Epithelial cell of esophagus (primary cell): ENCODE data around the gene PTPRT.

ENCODE experiments used
- DNase-seq: peaks from one replicate; pipeline ENCODE4 v3.0.0; 2010; ENCODE audit warnings: low read depth
- H3K4me3 ChIP-seq: 2 replicates; pipeline ENCODE4 v1.5.1; 2011; ENCODE audit warnings: mild to moderate bottlenecking, low read length, control low read depth
- TF ChIP-seq, protein P1 (sequence below): IDR thresholded peaks from 2 replicates; pipeline ENCODE4 v1.5.1; 2011; ENCODE audit warnings: low read depth, mild to moderate bottlenecking, low read length, control low read depth, inconsistent platforms; ENCODE audit not compliant: insufficient read depth; ENCODE audit errors: missing control alignments

The PTPRT gene

DNA sequence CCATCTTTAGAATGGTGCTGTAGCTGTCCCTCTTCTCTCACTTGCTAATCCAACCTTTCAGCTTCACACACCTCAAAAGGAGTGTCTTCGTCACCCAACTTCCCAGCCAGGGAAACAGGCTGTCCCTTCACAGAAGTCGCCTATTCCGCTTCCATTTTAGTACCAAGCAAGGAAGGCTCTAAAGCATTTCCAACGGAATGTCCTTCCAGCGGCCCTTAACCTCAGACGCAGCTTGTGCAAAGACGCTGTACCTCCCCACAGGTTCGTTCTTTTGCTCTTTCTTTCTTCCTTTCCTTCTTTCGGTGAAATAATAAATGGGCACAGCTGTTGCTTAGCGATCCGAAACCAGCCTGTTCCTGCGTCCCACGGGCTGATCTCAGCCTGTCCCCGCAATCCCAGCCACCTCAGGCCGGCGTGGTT, 1.5 kb downstream of the PTPRT start:
- H3K4me3 ChIP-seq = no peak overlapping the region
- DNase-seq = no peak
- TF ChIP-seq, protein P1, sequence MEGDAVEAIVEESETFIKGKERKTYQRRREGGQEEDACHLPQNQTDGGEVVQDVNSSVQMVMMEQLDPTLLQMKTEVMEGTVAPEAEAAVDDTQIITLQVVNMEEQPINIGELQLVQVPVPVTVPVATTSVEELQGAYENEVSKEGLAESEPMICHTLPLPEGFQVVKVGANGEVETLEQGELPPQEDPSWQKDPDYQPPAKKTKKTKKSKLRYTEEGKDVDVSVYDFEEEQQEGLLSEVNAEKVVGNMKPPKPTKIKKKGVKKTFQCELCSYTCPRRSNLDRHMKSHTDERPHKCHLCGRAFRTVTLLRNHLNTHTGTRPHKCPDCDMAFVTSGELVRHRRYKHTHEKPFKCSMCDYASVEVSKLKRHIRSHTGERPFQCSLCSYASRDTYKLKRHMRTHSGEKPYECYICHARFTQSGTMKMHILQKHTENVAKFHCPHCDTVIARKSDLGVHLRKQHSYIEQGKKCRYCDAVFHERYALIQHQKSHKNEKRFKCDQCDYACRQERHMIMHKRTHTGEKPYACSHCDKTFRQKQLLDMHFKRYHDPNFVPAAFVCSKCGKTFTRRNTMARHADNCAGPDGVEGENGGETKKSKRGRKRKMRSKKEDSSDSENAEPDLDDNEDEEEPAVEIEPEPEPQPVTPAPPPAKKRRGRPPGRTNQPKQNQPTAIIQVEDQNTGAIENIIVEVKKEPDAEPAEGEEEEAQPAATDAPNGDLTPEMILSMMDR = no peak

DNA sequence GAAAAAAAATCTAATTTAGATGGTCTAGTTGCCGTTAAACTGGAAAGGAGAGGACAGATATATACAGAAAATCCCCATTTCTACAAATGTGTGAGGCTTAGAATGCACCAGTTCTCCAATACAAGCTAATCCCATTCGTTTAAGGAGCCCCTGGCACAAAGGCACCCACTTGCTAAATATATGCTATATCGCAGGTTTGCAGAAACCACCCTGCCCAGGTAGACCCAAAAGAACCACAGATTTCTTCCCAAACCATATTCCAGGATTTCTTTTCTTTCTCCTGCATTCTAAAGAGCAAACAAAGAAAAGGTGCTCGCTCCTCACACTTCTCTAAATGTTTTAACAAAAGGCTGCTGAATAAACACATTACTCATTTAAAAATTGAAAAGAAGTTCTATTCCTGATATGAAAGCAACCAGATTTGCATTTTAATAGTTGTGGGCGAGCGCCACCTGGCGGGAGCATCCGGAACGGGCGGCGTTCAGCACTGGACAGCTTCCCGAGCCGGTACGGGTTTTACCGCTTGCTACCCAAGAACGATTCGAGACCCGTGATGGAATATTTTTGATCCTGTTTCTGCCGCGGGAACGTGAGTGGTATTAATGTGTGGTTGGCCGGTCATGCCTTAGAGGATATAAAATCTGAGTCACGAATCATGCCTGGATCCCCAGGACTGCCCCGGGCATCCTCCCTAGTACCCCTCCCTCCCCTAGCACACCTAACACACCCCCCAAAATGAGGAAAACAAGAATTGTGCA, 2.1 kb downstream of the PTPRT start:
- peak; percentile 63 for DNase-seq
- TF ChIP-seq, protein P1 = peak; percentile 83
- no peak overlapping the region for H3K4me3 ChIP-seq

DNA sequence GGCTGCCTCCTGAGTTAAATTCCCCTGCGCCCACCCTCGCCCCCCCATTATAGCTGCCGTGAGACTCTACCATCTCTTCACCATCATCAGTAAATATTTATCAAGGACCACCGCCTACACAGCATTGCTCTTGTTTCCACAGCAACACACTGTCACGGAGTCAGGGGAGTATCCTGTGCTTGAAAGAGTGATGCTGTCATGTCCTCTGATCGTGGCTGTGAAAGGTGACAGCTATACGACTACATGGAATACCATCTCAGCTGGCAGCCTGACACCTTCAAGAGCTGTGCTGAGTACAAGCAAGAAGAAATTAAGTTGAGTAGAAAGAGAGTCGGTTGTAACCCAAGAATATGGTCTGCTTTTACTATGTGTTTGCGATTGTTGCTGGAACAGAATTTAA, 3.4 kb downstream of the PTPRT start:
- TF ChIP-seq, protein P1 = no peak
- no peak for DNase-seq
- H3K4me3 ChIP-seq = no peak overlapping the region

DNA sequence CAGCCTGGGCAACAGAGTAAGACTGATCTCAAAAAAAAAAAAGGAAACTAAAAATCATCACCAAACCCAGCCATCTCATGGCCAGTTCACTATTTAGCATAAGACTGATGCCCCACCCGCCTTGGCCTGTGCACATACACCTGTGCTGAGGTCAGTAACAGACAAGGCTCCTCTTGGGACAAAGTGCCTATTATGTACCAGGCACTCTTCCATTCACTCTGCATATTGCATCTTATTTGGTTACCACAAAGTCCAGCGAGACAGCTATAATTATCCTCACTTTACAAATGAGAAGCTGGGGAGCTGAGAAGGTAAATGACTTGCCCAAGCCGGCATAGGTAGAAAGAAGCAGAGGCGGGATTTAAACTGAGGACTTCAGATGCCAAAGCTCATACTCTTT, 3.8 kb downstream of the PTPRT start:
- no peak for DNase-seq
- TF ChIP-seq, protein P1 = no peak
- H3K4me3 ChIP-seq = no peak overlapping the region

DNA sequence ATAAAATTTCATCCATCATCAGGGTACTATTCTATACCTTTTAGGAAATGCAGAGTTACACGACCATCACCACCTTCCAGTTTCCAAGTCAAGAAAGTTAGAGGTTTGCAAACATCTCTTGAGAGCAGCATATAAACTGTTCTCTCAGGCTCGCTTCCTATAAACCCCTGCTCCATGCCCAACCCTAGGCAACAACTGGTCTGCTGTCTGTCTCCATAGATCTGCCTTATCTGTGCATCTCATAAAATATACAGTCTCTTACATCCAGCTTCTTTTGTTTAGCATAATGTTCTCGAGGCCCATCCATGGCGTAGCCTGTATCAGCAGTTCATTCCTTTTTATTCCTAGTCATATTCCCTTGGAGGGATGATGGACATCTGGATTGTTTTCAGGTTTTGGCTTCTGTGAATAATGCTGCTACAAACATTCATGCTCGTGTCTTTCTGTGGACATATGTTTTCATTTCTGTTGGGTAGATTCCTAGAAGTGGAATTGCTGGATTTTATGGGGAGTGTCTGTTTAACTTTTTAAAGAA, 6.1 kb downstream of the PTPRT start:
- DNase-seq = no peak
- H3K4me3 ChIP-seq = no peak overlapping the region
- TF ChIP-seq, protein P1 = no peak

DNA sequence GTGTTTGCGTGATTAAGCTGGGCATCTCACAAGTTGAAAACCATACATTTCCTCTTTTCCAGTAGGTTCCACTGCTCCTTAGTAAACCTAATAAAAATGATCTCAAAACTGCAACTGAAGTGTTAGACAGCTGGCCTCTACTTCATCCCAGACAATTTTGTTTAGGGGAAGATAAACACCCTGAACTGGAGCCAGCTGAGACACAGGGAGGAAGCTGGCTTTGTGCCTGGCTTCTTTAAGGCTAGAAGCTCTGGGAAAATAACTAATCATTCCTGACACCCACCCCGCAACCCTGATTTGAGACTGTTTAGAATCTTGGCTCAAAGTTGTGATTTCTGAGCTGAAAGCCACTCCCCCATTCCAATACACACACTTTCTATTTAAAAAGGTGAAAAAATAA, 11.6 kb downstream of the PTPRT start:
- no peak for DNase-seq
- no peak overlapping the region for H3K4me3 ChIP-seq
- TF ChIP-seq, protein P1 = no peak

DNA sequence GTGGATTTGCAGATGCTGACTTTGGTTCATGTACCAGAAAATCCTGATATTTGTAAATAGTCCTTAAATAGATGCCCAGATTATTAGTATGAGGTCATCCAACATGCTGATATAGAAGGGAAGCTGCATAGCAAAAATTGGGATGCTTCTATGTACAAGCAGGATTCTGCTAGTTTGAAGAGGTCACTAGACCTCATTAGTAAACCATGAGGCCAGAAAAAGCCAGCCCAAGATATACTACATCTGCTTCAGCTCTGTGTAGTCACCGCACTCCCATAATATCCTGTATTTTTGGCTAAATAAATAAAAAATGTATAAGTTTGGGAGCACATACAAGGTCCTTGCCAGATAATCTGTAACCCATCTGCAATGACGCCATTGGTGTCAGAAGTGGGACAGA, 13.0 kb downstream of the PTPRT start:
- DNase-seq = no peak
- TF ChIP-seq, protein P1 = no peak
- H3K4me3 ChIP-seq = no peak overlapping the region
